Measurements from ENCODE around the gene RLF. TPM values are rescaled to one million over a fixed set of nuclear protein-coding genes. Genes with fewer than 3 reads are reported as not detected.
"Not testable (repeated sequence)": the region's sequence is repeated elsewhere in the genome, so short reads cannot be mapped to it uniquely, and the experiment has no call there.

RLF gene
- total RNA-seq, 1 donor from 2014 or later: 15.4 TPM

DNA sequence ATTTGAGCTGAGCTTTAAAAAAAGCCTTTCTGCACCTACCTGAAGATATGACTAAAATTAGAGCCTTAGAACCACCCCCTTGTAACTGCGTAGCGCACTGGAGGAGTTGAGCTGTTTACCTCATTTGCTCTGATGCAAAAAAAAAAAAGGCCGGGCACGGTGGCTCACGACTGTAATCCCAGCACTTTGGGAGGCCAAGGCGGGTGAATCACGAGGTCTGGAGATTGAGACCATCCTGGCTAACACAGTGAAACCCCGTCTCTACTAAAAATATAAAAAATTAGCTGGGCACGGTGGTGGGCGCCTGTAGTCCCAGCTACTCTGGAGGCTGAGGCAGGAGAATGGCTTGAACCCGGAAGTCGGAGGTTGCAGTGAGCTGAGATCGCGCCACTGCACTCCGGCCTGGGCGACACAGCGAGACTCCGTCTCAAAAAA lies 60.3 kb downstream of the RLF start:
- H3K4me1 ChIP-seq (ENCODE audit: insufficient read depth, low read length); H2AFZ ChIP-seq (ENCODE audit: low read depth, low read length); DNase-seq (ENCODE audit: low read depth); H3K27ac Mint-ChIP-seq (ENCODE audit: unreplicated experiment); H3K27ac ChIP-seq (ENCODE audit: low read depth, low read length); H4K20me1 ChIP-seq (ENCODE audit: insufficient read depth, low read length); H3K4me2 ChIP-seq (ENCODE audit: low read length); H3K27me3 Mint-ChIP-seq (ENCODE audit: low read depth, unreplicated experiment); H3K27me3 ChIP-seq (ENCODE audit: insufficient read depth, low read length); H3K79me2 ChIP-seq (ENCODE audit: insufficient read depth, low read length); H3K9me3 Mint-ChIP-seq (ENCODE audit: unreplicated experiment); H3K4me1 Mint-ChIP-seq (ENCODE audit: low read depth, unreplicated experiment); H3K9me3 ChIP-seq (ENCODE audit: insufficient read depth, low read depth, low read length); FAIRE-seq; H3K9ac ChIP-seq (ENCODE audit: low read length); H3K36me3 ChIP-seq (ENCODE audit: insufficient read depth, low read length); H3K36me3 Mint-ChIP-seq (ENCODE audit: low read depth, unreplicated experiment); H3K4me3 Mint-ChIP-seq (ENCODE audit: unreplicated experiment); H3K4me3 ChIP-seq (ENCODE audit: insufficient read depth, low read depth, low read length): not testable (repeated sequence)

DNA sequence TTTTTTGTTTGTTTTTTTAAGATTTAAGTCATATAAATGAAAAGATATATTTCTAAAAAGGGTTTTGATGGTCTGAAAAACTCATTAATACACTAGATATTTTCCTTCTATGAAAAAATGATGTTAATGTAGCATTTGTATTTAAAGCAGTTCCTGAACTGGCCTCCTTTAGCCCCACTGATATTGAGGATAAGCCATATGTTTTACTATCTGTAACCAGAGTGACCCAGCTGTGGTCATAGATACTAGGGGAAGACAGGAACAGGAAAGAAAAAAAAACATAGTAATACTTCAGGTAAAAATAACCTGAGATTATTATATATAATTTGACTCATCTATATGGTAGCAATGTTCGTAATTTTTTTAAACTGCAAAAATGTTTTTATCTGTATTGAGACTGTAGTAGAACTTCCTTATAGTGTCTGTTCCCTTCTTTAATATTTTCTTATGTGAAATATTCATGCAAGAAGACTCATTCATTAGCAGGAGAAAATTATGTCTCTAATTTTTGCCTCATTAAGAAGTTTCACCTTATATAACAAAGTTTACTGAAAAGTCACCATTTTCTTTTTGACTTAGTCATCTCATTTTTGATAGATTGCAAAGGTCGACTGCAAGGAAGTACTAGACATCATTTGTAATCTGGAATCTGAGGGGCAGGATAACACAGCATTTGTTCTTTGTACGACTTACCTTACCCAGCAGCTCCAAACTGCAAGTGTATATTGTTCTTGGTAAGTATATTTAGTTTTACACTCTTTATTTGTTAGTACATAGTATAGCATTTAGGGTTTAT lies 61.0 kb downstream of the RLF start:
- no peaks in the 10 kb centered on the region for H4K20me1 ChIP-seq (ENCODE audit: insufficient read depth, low read length)
- Mint-ChIP-seq H3K4me3 (ENCODE audit: unreplicated experiment) (no peak overlapping the region), H3K27me3 (ENCODE audit: low read depth, unreplicated experiment) (no peaks in the 10 kb centered on the region), H3K27ac (ENCODE audit: unreplicated experiment) (no peak overlapping the region), H3K9me3 (ENCODE audit: unreplicated experiment) (no peaks in the 10 kb centered on the region), H3K4me1 (ENCODE audit: low read depth, unreplicated experiment) (peaks cover 1% of the 10 kb centered on the region), H3K36me3 (ENCODE audit: low read depth, unreplicated experiment) (peaks cover 1% of the 10 kb centered on the region)
- H3K9me3 ChIP-seq (ENCODE audit: insufficient read depth, low read depth, low read length): no peaks in the 10 kb centered on the region
- no peak overlapping the region for H3K9ac ChIP-seq (ENCODE audit: low read length)
- no peak overlapping the region for H3K27ac ChIP-seq (ENCODE audit: low read depth, low read length)
- no peaks in the 10 kb centered on the region for H3K4me1 ChIP-seq (ENCODE audit: insufficient read depth, low read length)
- FAIRE-seq (no peak), DNase-seq (ENCODE audit: low read depth) (no peak)
- no peak overlapping the region for H3K4me2 ChIP-seq (ENCODE audit: low read length)
- H3K27me3 ChIP-seq (ENCODE audit: insufficient read depth, low read length): no peaks in the 10 kb centered on the region
- no peaks in the 10 kb centered on the region for H3K79me2 ChIP-seq (ENCODE audit: insufficient read depth, low read length)
- TF ChIP-seq, protein P1, sequence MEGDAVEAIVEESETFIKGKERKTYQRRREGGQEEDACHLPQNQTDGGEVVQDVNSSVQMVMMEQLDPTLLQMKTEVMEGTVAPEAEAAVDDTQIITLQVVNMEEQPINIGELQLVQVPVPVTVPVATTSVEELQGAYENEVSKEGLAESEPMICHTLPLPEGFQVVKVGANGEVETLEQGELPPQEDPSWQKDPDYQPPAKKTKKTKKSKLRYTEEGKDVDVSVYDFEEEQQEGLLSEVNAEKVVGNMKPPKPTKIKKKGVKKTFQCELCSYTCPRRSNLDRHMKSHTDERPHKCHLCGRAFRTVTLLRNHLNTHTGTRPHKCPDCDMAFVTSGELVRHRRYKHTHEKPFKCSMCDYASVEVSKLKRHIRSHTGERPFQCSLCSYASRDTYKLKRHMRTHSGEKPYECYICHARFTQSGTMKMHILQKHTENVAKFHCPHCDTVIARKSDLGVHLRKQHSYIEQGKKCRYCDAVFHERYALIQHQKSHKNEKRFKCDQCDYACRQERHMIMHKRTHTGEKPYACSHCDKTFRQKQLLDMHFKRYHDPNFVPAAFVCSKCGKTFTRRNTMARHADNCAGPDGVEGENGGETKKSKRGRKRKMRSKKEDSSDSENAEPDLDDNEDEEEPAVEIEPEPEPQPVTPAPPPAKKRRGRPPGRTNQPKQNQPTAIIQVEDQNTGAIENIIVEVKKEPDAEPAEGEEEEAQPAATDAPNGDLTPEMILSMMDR (IDR thresholded peaks at IDR 0.05; ENCODE audit: insufficient read depth, low read depth, low read length): no peak
- TF ChIP-seq EZH2 (IDR thresholded peaks at IDR 0.05; ENCODE audit: insufficient read depth, low read length): no peak
- H3K4me3 ChIP-seq (ENCODE audit: insufficient read depth, low read depth, low read length): no peak overlapping the region
- H3K36me3 ChIP-seq (ENCODE audit: insufficient read depth, low read length): no peaks in the 10 kb centered on the region
- H2AFZ ChIP-seq (ENCODE audit: low read depth, low read length): no peak overlapping the region

DNA sequence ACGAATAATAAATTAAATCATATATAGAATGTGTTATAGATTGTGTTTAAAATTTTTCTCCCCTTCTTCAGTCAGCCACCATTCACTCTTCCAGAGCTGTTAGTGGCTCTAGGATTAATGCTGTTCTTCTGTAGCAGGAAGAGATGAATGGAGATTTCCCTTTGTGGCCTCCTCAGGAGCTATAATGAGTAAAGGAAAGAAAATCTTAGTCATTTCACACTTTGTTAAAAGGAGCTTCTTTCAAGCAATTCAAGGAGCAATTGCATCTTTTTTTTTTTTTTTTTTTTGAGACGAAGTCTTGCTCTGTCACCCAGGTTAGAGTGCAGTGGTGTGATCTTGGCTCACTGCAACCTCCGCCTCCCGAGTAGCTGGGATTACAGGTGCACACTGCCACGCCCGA lies 62.9 kb downstream of the RLF start:
- no peaks in the 10 kb centered on the region for H3K27me3 ChIP-seq (ENCODE audit: insufficient read depth, low read length)
- TF ChIP-seq, protein P1 (IDR thresholded peaks at IDR 0.05; ENCODE audit: insufficient read depth, low read depth, low read length): no peak
- no peak for TF ChIP-seq EZH2 (IDR thresholded peaks at IDR 0.05; ENCODE audit: insufficient read depth, low read length)
- FAIRE-seq (no peak), DNase-seq (ENCODE audit: low read depth) (no peak)
- no peaks in the 10 kb centered on the region for H4K20me1 ChIP-seq (ENCODE audit: insufficient read depth, low read length)
- no peaks in the 10 kb centered on the region for H3K4me1 ChIP-seq (ENCODE audit: insufficient read depth, low read length)
- H2AFZ ChIP-seq (ENCODE audit: low read depth, low read length): no peak overlapping the region
- no peak overlapping the region for H3K9ac ChIP-seq (ENCODE audit: low read length)
- Mint-ChIP-seq H3K27me3 (ENCODE audit: low read depth, unreplicated experiment) (no peaks in the 10 kb centered on the region), H3K36me3 (ENCODE audit: low read depth, unreplicated experiment) (peaks cover 1% of the 10 kb centered on the region), H3K4me3 (ENCODE audit: unreplicated experiment) (no peak overlapping the region), H3K27ac (ENCODE audit: unreplicated experiment) (no peak overlapping the region), H3K4me1 (ENCODE audit: low read depth, unreplicated experiment) (peaks cover 1% of the 10 kb centered on the region), H3K9me3 (ENCODE audit: unreplicated experiment) (no peaks in the 10 kb centered on the region)
- no peaks in the 10 kb centered on the region for H3K79me2 ChIP-seq (ENCODE audit: insufficient read depth, low read length)
- H3K4me3 ChIP-seq (ENCODE audit: insufficient read depth, low read depth, low read length): no peak overlapping the region
- H3K9me3 ChIP-seq (ENCODE audit: insufficient read depth, low read depth, low read length): no peaks in the 10 kb centered on the region
- no peaks in the 10 kb centered on the region for H3K36me3 ChIP-seq (ENCODE audit: insufficient read depth, low read length)
- no peak overlapping the region for H3K4me2 ChIP-seq (ENCODE audit: low read length)
- H3K27ac ChIP-seq (ENCODE audit: low read depth, low read length): no peak overlapping the region
